Stimulated activated CD4-positive, alpha-beta T cell treated with anti-CD3 and anti-CD28 coated beads, Interleukin-2, amount 100 ng/mL, for 24 hours (primary cell): ENCODE measurements around the gene MIB2.
"Not testable (repeated sequence)": the region's sequence is repeated elsewhere in the genome, so short reads cannot be mapped to it uniquely, and the experiment has no call there.

Source experiments
- DNase-seq, 2 donors: peaks; one replicate each; pipeline ENCODE4 v3.0.0-alpha.2; 2020

The MIB2 gene

GRCh38 chr1:1615256-1616044 is at the start of gene MIB2:
Gene MIB2, plus strand, starts transcription at chr1:1615500. Its CDS starts 7,953 bp downstream, at chr1:1623453.
- peak; percentile 96 to 97 for DNase-seq

DNA sequence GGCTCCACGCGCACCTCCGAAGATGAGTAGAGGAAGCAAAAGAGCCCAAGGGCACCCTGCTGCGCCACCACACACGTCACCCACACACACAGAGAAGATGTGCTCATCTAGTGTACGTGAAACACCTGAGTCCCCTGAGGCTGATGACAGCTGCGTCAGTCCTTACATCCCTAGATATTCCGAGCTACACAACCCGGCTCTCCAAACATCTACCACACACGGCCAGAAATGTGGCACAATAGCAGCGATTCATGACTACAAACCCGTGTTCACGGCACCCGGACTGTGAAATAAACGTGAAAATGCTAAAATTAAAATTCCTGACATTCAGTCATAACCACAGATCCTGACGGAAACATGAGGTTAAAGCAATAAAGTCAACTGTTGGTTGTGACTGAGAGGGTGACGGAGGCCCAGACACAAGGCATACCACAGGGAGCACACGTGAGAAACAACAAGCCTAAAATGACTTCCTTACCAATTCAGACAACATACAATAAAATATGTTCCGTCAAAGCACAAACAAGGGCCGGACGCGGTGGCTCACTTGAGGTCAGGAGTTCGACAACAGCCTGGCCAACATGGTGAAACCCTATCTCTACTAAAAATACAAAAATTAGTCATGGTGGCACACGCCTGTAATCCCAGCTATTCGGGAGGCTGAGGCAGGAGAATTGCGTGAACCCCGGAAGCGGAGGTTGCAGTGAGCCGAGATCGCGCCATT is 48.0 kb upstream of the MIB2 start:
- no peak for DNase-seq

DNA sequence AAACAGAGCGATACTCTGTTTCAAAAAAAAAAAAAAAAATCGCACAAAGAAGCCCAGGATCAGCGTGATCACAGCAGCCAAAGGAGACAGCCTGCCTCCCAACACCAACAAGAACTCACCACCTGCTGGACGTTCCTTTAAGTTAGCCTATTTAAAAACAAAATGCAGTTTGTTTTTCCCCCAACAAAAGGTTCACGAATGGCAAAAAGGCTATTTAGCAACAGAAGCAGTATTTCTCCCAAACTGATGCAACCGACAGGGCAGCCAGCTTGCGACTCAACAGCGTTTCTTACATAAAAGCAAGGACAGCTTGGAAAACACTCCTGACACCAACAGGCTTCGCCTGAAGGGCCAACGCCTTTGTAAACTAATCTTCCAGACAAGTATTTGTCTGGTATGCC is 47.4 kb upstream of the MIB2 start:
- DNase-seq: no peak

DNA sequence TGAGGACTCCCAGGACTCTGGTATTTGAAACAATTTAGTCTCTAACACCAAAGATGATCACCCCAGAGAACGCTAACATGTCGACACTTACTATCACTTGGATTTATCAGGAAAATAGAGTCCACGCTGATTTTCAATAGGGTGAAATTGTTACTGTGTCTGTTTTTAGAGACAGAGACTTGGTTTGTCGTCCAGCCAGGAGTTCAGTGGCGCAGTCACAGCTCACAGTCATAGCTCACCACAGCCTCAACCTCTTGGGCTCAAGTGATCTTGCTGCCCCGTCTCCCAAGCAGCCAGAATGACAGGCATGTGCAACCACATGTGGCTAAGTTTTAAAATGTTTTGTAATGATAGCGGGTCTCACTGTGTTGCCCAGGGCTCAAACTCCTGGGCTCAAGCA is 46.0 kb upstream of the MIB2 start:
- DNase-seq: no peak

DNA sequence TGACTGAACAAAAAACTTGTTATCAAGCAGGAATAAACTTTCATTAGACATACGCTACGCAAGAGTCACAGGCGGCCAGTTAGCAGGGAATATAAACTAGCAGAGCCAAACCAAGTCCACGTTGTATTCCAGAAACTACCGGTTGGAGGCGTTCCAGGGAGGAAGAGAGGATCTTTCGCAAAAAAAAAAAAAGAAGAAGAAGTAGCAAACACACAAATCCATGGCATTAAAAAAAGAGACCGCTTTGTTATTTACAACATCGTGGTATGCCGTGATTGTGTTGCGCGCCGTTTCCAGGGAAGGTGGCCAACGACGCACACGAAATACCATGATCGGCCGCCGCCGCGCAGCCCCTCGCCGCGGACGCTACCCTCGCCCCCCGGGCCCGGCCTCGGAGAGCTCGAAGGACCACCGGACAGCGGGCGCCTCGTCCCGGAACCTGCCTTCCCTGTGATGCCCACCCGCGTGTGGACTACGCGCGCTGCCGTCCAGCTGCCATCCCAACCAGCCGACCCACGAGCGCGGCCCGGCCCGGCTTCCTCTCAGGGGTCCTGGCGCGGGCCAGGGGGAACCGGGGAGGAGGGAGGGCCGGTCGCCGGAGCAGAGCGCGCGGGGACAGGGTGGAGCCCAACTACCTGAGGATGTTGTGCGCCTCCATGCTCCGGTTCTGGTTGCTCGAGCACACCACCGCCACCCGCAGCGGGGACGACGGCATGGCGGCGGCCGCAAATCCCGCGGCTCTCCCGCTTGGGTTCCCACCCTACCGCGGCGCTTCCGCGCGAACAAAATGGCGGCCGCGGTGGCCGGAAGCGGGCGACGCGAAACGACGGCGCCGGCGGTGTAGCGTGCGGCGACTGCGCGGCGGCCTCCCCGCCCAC is 41.2 kb upstream of the MIB2 start:
- DNase-seq: peak; percentile 70 to 75

DNA sequence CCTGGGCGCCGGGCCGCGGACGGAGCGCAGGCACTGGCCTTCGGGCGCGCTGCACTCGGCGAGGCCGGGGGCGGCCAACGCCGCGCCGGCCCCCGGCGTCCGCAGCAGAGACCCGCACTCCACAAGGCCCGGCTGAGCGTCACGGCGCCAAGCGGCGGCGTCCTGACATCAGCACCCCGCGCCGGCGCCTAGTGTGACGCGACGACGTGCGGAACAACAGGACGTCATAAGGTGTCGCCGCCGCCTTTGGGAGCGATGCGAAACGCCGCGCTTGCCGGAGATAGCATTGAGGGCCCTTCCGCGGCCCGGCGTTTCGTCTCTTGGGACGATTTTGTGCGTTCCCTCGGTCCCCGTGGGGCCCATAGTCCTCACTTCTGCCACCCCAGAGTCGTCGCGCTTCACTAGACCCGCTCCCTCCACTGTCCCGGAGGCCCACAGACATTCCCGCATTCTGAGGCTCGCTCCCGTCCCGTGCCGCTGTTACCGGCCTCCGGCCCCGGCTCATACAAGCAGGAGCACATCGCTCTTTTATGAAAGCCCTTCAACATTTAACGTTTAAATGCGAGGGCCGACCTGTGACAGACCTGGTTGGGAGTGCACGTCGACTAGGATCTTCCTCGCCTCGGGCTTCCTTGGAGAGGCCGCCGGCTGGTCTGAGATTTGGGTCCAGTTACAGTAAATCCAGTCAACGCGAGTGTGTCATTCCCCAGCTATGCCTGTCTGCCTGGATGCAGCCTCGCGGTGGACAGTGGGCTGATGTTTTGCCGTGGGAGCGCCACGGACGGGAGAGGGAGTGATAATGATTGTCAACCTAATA is 40.4 kb upstream of the MIB2 start, which contains the start of gene SSU72:
Gene SSU72 (minus strand): TSS at position 143 of the 817 bp plus-strand sequence. CDS start 306 bp downstream, outside the sequence.
- DNase-seq: peak; percentile 93 to 95

GRCh38 chr1:1577367-1578011 is 37.8 kb upstream of the MIB2 start:
- no peak for DNase-seq

DNA sequence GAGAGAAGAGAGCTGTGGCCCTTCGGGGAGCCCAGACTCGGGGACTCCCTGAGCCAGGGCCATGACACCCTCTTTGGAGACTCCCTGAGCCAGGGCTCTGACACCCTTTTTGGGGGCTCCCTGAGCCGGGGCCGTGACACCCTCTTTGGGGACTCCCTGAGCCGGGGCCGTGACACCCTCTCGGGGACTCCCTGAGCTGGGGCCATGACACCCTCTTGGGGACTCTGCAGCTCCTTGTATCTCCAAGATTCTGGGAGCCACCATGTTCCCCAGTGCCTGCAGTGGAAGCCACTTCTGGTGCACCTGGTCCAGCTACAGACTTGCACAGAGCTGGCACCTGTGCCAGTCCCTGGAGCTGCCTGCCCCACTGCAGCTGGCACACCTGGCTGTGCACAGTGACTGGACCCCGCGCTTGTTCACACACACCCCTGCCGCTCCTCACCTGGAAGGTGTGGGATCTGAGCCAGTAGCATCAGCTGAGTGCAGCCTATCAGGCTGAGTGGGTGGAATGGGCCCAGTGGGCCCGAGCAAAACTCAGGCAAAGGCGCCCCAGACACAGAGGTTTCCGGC is 36.8 kb upstream of the MIB2 start:
- no peak for DNase-seq

GRCh38 chr1:1582585-1583346 is 32.5 kb upstream of the MIB2 start:
- DNase-seq: no peak

DNA sequence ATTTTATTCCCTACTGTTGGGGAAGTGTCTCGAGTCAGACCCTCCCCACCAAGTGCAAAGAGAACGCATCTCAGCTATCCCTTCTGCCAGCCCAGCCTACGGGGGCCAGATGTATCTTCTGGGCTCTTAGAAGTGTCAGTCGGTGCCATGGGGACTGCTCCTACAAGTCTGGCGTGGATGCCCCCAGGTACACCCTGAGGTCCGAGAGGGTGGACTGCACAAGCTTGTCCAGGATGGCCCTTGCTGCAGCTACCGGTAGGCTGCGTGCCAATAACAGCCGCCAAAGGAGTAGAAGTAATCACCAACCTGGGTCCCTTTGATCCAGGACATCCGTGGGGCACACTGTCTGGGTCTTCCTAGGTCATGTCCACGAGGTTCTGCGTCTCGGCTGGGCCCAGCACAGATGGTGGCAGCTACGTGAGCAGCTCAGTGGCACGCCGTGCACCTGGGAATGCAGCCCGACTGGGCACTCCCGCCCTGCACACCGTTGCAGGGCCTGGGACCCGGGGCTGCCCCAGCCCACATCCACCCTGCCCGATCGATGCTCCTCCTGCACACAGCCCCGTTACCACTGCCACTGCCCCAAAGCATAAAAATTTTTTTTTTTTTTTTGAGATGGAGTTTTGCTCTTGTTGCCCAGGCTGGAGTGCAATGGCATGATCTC is 31.8 kb upstream of the MIB2 start:
- no peak for DNase-seq

DNA sequence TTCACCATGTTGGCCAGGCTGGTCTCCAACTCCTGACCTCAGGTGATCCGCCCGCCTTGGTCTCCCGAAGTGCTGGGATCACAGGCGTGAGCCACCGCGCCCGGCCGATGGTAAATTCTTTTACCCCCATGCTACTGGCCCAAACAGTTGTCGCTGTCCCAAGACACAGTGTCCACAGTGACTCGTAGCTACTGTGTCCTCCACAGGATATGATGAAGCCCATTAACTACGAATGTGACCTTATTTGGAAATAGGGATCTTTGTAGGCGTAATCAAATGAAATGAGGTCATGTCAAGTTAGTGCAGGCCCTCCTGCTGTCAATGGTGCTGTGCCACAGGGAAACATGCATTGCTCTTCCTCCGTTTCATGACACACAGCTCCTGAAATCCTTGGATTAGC is 23.8 kb upstream of the MIB2 start:
- DNase-seq: no peak

GRCh38 chr1:1593834-1594601 is 21.3 kb upstream of the MIB2 start:
- no peak for DNase-seq

DNA sequence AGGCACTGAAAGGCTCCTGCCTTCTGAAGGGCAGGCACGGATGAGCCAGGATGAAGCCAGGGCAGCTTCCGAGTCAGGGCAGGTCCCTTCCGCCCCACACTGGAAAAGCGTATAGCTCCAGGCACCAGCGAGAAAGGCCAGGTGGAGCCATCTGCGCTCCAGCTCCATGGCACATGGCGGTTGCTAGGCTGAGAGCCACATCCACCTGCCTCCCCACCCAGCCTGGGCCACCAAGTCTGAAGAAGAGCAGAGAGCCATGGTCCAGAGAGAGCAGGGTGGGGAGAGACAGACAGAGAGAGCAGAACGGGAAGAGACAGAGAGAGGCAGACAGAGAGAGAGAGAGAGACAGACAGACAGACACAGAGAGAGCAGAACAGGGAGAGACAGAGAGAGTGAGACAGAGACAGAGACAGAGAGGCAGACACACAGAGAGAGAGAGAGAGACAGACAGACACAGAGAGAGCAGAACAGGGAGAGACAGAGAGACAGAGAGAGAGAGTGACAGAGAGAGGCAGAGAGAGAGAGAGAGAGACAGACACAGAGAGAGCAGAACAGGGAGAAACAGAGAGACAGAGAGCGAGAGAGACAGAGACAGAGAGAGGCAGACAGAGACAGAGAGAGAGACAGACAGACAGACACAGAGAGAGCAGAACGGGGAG is 20.6 kb upstream of the MIB2 start:
- no peak for DNase-seq

DNA sequence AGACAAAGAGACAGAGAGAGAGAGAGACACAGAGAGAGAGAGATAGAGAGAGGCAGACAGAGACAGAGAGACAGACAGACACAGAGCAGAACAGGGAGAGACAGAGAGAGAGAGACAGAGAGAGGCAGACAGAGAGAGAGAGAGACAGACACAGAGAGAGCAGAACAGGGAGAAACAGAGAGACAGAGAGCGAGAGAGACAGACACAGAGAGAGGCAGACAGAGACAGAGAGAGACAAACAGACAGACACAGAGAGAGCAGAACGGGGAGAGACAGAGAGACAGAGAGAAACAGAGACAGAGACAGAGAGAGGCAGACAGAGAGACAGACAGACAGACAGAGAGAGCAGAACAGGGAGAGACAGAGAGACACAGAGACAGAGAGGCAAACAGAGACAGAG is 20.0 kb upstream of the MIB2 start:
- not testable (repeated sequence) for DNase-seq

DNA sequence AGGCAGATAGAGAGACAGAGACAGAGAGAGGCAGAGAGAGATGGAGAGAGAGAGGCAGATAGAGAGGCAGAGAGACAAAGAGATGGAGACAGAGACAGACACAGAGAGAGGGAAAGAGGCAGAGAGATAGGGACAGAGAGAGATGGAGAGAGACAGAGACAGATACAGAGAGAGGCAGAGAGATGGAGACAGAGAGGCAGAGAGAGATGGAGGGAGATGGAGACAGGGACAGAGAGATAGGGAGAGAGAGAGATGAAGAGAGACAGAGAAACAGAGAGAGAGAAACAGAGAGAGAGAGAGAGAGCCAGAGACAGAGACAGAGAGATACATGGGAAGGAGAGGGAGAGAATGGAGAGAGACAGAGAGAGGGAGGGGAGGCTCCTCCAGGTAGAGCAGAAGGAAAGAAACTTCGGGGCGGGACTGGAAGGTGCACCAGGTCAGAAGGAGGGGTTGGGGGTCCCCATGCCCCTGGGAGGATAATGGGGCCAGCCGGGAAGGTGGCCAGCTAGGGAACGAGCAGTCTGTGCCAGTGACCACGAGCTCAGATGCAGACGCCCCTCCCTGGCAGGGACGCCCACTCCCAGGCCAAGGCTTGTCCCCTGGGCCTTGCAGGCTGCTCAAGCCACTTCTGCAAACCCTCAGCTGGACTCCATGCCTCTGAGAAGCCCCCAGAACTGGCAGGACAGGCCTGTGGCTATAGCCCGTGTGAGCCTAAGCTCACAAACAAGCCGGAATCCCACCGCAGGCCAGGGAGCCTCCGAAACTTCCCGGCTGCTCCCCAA is 18.6 kb upstream of the MIB2 start:
- no peak for DNase-seq

DNA sequence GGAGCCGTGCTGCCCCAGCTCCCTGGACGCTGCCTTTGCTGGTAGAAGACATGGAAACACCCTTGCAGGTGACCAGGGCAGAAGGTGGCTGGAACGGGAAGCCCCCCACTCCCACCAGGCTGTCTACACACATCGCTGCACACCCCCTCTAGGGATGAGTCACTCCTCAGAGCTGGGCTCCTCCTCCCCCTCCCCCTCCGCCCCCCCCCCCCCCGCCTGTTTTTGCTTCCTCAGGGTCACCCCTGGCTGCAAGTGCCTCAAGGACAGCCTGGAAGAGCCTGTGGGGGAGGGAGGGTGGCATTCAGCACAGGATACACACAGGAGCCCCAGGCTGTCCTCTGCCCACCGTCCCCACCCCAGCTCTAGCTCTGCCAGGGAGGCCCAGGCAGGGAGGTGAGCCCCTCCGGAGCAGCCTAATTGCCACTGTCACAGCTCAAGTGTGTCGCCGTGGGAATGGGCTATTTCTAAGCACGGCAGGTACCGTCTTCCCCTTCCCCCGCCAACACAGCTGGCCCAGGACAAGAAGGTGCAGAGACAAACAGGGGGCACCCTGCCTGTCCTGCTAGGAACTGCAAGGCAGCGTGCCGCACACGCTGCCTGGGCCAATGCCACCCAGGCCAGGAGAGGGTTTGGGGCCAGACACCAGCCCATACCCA is 17.9 kb upstream of the MIB2 start:
- DNase-seq: no peak

DNA sequence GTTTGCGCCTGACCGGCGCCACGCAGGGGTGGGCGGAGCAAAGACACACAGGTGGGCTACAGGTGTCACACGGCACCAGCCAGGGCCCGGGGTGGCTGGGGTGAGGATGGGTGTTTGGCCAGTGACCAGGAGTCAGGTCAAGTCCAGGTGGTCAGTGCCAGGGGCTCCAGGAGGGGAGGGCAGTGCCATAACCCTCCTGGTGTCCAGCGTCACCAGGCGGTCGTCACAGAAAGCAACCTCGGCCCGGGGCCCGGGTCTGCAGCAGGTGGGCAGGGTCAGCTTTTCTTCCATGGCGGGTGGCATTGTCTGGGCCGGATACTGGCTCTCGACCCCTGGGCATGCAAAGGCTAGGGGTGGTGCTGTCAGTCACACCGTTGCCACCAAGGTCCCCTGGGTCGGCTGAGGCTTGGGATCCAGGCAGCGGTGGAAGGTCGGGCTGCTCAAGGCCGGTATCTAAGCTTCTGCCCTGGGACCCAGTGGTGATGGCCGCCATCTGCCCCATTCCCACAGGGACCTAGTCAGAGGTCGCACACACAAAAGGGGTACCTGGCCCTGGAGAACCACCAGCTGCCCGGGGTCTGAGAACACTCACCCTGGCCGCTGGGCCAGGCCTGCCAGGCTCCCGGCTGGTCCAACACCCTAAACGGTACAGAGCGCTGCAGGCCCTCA is 17.1 kb upstream of the MIB2 start:
- DNase-seq: no peak
